ENCODE results near the gene NPAS1. TPM values are rescaled to one million over a fixed set of nuclear protein-coding genes. Genes with fewer than 3 reads are reported as not detected.

Gene NPAS1
- total and polyA plus RNA-seq, 2 experiments from 2014 or later: 0.23 to 4.5 TPM

DNA sequence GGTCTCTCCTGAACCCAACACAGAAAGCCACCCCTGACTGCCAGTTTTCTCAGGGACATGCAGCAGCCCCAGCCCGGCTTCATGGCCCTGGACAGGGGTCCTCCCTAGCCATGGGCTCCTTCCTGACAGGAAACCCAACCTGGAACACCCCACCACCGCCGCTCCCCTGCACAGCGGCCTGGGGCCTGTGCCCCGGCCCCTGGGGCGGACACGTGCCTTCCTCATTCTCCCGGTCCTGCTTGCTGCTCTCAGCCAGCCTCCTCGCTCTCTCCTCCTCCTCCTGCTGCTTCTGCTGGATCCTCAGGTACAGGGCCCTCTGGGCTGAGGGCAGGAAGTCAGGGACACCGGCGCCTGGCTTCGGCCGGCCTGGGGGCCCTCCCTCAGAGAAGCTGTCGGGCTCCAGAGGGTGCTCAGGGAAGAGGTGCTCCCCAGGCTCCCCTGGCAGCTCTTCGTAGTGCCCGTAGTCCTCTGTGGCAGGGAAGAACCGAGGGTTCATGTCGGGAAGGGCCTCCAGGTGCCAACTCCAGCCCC is 49.3 kb downstream of the NPAS1 start:
- no peaks in the 10 kb centered on the region for H3K4me1 ChIP-seq (ENCODE audit: insufficient read depth)
- no peak for DNase-seq (ENCODE audit: low spot score)
- no peaks in the 10 kb centered on the region for H3K36me3 ChIP-seq (replicated peaks; ENCODE audit: insufficient read depth, low read depth)
- H4K20me1 ChIP-seq (ENCODE audit: insufficient read depth, poor library complexity, severe bottlenecking): no peaks in the 10 kb centered on the region
- H3K27ac ChIP-seq: no peak overlapping the region
- H3K9me2 ChIP-seq (replicated peaks; ENCODE audit: insufficient read depth): no peaks in the 10 kb centered on the region
- TF ChIP-seq EZH2phosphoT487 (IDR thresholded peaks at IDR 0.05; ENCODE audit: low read depth, severe bottlenecking, unreplicated experiment): no peak
- TF ChIP-seq EZH2 (IDR thresholded peaks at IDR 0.05; ENCODE audit: borderline replicate concordance): no peak
- TF ChIP-seq, protein P1, sequence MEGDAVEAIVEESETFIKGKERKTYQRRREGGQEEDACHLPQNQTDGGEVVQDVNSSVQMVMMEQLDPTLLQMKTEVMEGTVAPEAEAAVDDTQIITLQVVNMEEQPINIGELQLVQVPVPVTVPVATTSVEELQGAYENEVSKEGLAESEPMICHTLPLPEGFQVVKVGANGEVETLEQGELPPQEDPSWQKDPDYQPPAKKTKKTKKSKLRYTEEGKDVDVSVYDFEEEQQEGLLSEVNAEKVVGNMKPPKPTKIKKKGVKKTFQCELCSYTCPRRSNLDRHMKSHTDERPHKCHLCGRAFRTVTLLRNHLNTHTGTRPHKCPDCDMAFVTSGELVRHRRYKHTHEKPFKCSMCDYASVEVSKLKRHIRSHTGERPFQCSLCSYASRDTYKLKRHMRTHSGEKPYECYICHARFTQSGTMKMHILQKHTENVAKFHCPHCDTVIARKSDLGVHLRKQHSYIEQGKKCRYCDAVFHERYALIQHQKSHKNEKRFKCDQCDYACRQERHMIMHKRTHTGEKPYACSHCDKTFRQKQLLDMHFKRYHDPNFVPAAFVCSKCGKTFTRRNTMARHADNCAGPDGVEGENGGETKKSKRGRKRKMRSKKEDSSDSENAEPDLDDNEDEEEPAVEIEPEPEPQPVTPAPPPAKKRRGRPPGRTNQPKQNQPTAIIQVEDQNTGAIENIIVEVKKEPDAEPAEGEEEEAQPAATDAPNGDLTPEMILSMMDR (IDR thresholded peaks at IDR 0.05; ENCODE audit: poor library complexity): no peak
- no peak overlapping the region for H2AFZ ChIP-seq
- H3K79me2 ChIP-seq: no peaks in the 10 kb centered on the region
- no peak overlapping the region for H3K4me3 ChIP-seq
- 97% methylated on average over 18 of the region's 18 CpGs for WGBS (ENCODE audit: low lambda C conversion rate, missing lambda C conversion rate)
- no peaks in the 10 kb centered on the region for H3K27me3 ChIP-seq
- H3K9me3 ChIP-seq (ENCODE audit: low read depth): no peaks in the 10 kb centered on the region
- H3K4me2 ChIP-seq: no peak overlapping the region

- no peak for TF ChIP-seq EZH2 (IDR thresholded peaks at IDR 0.05; ENCODE audit: borderline replicate concordance)
- no peak for TF ChIP-seq EZH2phosphoT487 (IDR thresholded peaks at IDR 0.05; ENCODE audit: low read depth, severe bottlenecking, unreplicated experiment)
- TF ChIP-seq, protein P1 (IDR thresholded peaks at IDR 0.05; ENCODE audit: poor library complexity): no peak
- H3K36me3 ChIP-seq (replicated peaks; ENCODE audit: insufficient read depth, low read depth): no peaks in the 10 kb centered on the region
- no peak overlapping the region for H3K4me3 ChIP-seq
- no peak overlapping the region for H3K4me2 ChIP-seq
- H3K4me1 ChIP-seq (ENCODE audit: insufficient read depth): no peaks in the 10 kb centered on the region
- H2AFZ ChIP-seq: no peak overlapping the region
- no peaks in the 10 kb centered on the region for H3K79me2 ChIP-seq
- no peaks in the 10 kb centered on the region for H3K9me2 ChIP-seq (replicated peaks; ENCODE audit: insufficient read depth)
- H4K20me1 ChIP-seq (ENCODE audit: insufficient read depth, poor library complexity, severe bottlenecking): no peaks in the 10 kb centered on the region
- H3K27me3 ChIP-seq: no peaks in the 10 kb centered on the region
- DNase-seq (ENCODE audit: low spot score): no peak
- no peak overlapping the region for H3K27ac ChIP-seq
- 94% methylated on average over 15 of the region's 15 CpGs for WGBS (ENCODE audit: low lambda C conversion rate, missing lambda C conversion rate)
- no peaks in the 10 kb centered on the region for H3K9me3 ChIP-seq (ENCODE audit: low read depth)
These were observed 50.2 kb downstream of the NPAS1 start for GRCh38 chr19:47069795-47070194.

DNA sequence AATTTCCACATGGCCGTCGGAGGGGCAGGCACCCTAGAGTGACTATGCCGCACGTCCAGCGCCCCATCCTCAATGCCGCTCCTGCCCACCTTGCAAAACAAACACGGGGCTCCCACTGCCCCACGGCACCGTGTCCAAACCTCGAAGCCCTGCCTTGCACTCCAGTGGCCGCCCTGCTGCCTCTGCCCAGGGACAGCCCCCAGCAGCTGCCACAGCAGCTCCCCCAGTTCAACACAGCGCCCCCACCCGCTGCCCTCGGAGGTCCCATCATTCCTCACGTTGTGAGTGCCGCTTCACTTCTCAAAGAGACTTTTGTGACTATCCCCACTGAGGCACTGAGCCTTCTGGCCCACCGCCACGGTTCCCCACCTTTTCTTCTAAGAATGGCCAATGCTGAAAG is 51.1 kb downstream of the NPAS1 start:
- Histone ChIP-seq H3K79me2 (peaks cover 8% of the 10 kb centered on the region), H3K36me3 (replicated peaks; ENCODE audit: insufficient read depth, low read depth) (no peaks in the 10 kb centered on the region), H4K20me1 (ENCODE audit: insufficient read depth, poor library complexity, severe bottlenecking) (no peaks in the 10 kb centered on the region)

More for the DNA sequence above, 51.1 kb downstream of the NPAS1 start:
- WGBS (ENCODE audit: low lambda C conversion rate, missing lambda C conversion rate): 97% methylated on average over 15 of the region's 18 CpGs
- DNase-seq (ENCODE audit: low spot score): no peak
- no peaks in the 10 kb centered on the region for H3K9me2 ChIP-seq (replicated peaks; ENCODE audit: insufficient read depth)
- H2AFZ ChIP-seq: no peak overlapping the region
- no peak overlapping the region for H3K4me2 ChIP-seq
- H3K27ac ChIP-seq: no peak overlapping the region
- no peaks in the 10 kb centered on the region for H3K4me1 ChIP-seq (ENCODE audit: insufficient read depth)
- H3K27me3 ChIP-seq: no peaks in the 10 kb centered on the region
- no peak overlapping the region for H3K4me3 ChIP-seq
- TF ChIP-seq, protein P1 (IDR thresholded peaks at IDR 0.05; ENCODE audit: poor library complexity): no peak
- TF ChIP-seq EZH2 (IDR thresholded peaks at IDR 0.05; ENCODE audit: borderline replicate concordance) (no peak), EZH2phosphoT487 (IDR thresholded peaks at IDR 0.05; ENCODE audit: low read depth, severe bottlenecking, unreplicated experiment) (no peak)
- H3K9me3 ChIP-seq (ENCODE audit: low read depth): no peaks in the 10 kb centered on the region
